Karpas-422 (cell line): ENCODE data around the gene CHST3. TPM values are rescaled to one million over a fixed set of nuclear protein-coding genes. Genes with fewer than 3 reads are reported as not detected.
"Not testable (repeated sequence)": the region's sequence is repeated elsewhere in the genome, so short reads cannot be mapped to it uniquely, and the experiment has no call there.

Source experiments
- DNase-seq: peaks from one replicate; pipeline ENCODE4 v3.0.0-alpha.2; 2015
- H2AFZ ChIP-seq: fragments of 200-600 bp; sonication (generic); 2 replicates; pipeline ENCODE4 v1.6.1; 2014; ENCODE audit warnings: antibody characterized with exemption, low read length, mixed read lengths
- H3K27ac ChIP-seq: fragments of 200-600 bp; sonication (generic); 2 replicates; pipeline ENCODE4 v1.5.1; 2014; ENCODE audit warnings: mild to moderate bottlenecking, low read length, moderate library complexity
- H3K27me3 ChIP-seq: fragments of 200-600 bp; sonication (generic); 2 replicates; pipeline ENCODE4 v1.6.1; 2014; ENCODE audit warnings: low read length, mixed read lengths
- H3K36me3 ChIP-seq: fragments of 200-600 bp; sonication (generic); 2 replicates; pipeline ENCODE4 v1.6.1; 2014; ENCODE audit warnings: low read length, mixed read lengths; ENCODE audit not compliant: insufficient read depth
- H3K4me1 ChIP-seq: fragments of 200-600 bp; sonication (generic); 2 replicates; pipeline ENCODE4 v1.6.1; 2014; ENCODE audit warnings: mild to moderate bottlenecking, low read length, mixed read lengths
- H3K4me2 ChIP-seq: fragments of 200-600 bp; sonication (generic); 2 replicates; pipeline ENCODE4 v1.6.1; 2014; ENCODE audit warnings: low read length, low read depth, mild to moderate bottlenecking; ENCODE audit not compliant: poor library complexity, severe bottlenecking
- H3K4me3 ChIP-seq: fragments of 200-600 bp; sonication (generic); 2 replicates; pipeline ENCODE4 v1.5.1; 2014; ENCODE audit warnings: mild to moderate bottlenecking, antibody characterized with exemption, low read length, mixed read lengths
- H3K79me2 ChIP-seq: fragments of 200-600 bp; sonication (generic); 2 replicates; pipeline ENCODE4 v1.6.1; 2014; ENCODE audit warnings: mild to moderate bottlenecking, low read length, mixed read lengths
- H3K9ac ChIP-seq: fragments of 200-600 bp; sonication (generic); 2 replicates; pipeline ENCODE4 v1.6.0; 2014; ENCODE audit warnings: low read length
- H3K9me2 ChIP-seq: fragments of 200-600 bp; sonication (generic), shearing (Covaris generic); replicated peaks from 2 replicates; pipeline ENCODE4 v1.6.0; 2014; ENCODE audit warnings: mild to moderate bottlenecking, low read length, moderate library complexity; ENCODE audit not compliant: insufficient read depth
- H3K9me3 ChIP-seq: fragments of 300-700, 200-600 bp; sonication (generic); 2 replicates; pipeline ENCODE4 v1.6.1; 2014; ENCODE audit warnings: low read length, mixed read lengths
- H4K20me1 ChIP-seq: fragments of 200-600 bp; sonication (generic); 2 replicates; pipeline ENCODE4 v1.6.1; 2014; ENCODE audit warnings: mild to moderate bottlenecking, antibody characterized with exemption, low read length, low read depth; ENCODE audit not compliant: insufficient read depth
- total RNA-seq: library from RNA; depleted of rRNA; stranded (reverse); fragments of >200 nt; shearing (Covaris generic); gene quantifications from 2 replicates; pipeline ENCODE4 v1.2.3, GENCODE V29; 2014; ENCODE audit warnings: low replicate concordance; rRNA removed

CHST3 gene
- not detected in 2 replicates for total RNA-seq

- no peaks in the 10 kb centered on the region for H3K79me2 ChIP-seq
- H3K27ac ChIP-seq = no peak within 1 kb of the TSS
- H3K9me3 ChIP-seq = no peaks in the 10 kb centered on the region
- no peaks in the 10 kb centered on the region for H4K20me1 ChIP-seq
- no peaks in the 10 kb centered on the region for H3K4me1 ChIP-seq
- no peak within 1 kb of the TSS for H3K9ac ChIP-seq
- no peak within 1 kb of the TSS for H3K4me2 ChIP-seq
- no peak for DNase-seq
- no peak within 1 kb of the TSS for H2AFZ ChIP-seq
- H3K27me3 ChIP-seq = no peaks in the 10 kb centered on the region
- no peaks in the 10 kb centered on the region for H3K36me3 ChIP-seq
- no peak within 1 kb of the TSS for H3K4me3 ChIP-seq
- no peaks in the 10 kb centered on the region for H3K9me2 ChIP-seq
Observed at GRCh38 chr10:71964098-71964742, at the start of gene CHST3. Gene CHST3 (plus strand): TSS chr10:71964395. CDS start chr10:72005843, 41,448 bp downstream.

GRCh38 chr10:71916827-71917226, 47.4 kb upstream of the CHST3 start:
- Histone ChIP-seq H2AFZ (no peak overlapping the region), H3K4me3 (no peak overlapping the region), H3K27me3 (no peaks in the 10 kb centered on the region), H4K20me1 (no peaks in the 10 kb centered on the region), H3K4me1 (no peaks in the 10 kb centered on the region), H3K9ac (no peak overlapping the region), H3K9me2 (no peaks in the 10 kb centered on the region), H3K9me3 (no peaks in the 10 kb centered on the region), H3K27ac (no peak overlapping the region), H3K79me2 (no peaks in the 10 kb centered on the region), H3K36me3 (no peaks in the 10 kb centered on the region), H3K4me2 (no peak overlapping the region)
- no peak for DNase-seq

GRCh38 chr10:71918992-71919391, 45.2 kb upstream of the CHST3 start:
- Histone ChIP-seq H2AFZ (no peak overlapping the region), H3K9me2 (no peaks in the 10 kb centered on the region)

GRCh38 chr10:71919956-71920539, 44.1 kb upstream of the CHST3 start:
- DNase-seq, H3K4me3 ChIP-seq, H4K20me1 ChIP-seq, H3K9me3 ChIP-seq, H3K27ac ChIP-seq, H3K36me3 ChIP-seq, H3K79me2 ChIP-seq, H2AFZ ChIP-seq, H3K9me2 ChIP-seq, H3K4me1 ChIP-seq, H3K9ac ChIP-seq, H3K27me3 ChIP-seq, H3K4me2 ChIP-seq: not testable (repeated sequence)

More at GRCh38 chr10:71918992-71919391, 45.2 kb upstream of the CHST3 start:
- Histone ChIP-seq H3K4me1 (no peaks in the 10 kb centered on the region), H3K9ac (no peak overlapping the region), H3K9me3 (no peaks in the 10 kb centered on the region), H3K79me2 (no peaks in the 10 kb centered on the region), H3K27ac (no peak overlapping the region), H3K27me3 (no peaks in the 10 kb centered on the region), H3K4me3 (no peak overlapping the region), H3K36me3 (no peaks in the 10 kb centered on the region), H3K4me2 (no peak overlapping the region), H4K20me1 (no peaks in the 10 kb centered on the region)
- no peak for DNase-seq

- no peak overlapping the region for H3K4me3 ChIP-seq
- no peaks in the 10 kb centered on the region for H3K4me1 ChIP-seq
- no peak overlapping the region for H3K4me2 ChIP-seq
- no peak overlapping the region for H3K27ac ChIP-seq
- H3K9me2 ChIP-seq = no peaks in the 10 kb centered on the region
- no peaks in the 10 kb centered on the region for H3K36me3 ChIP-seq
- no peaks in the 10 kb centered on the region for H3K9me3 ChIP-seq
- no peaks in the 10 kb centered on the region for H4K20me1 ChIP-seq
- H3K79me2 ChIP-seq = no peaks in the 10 kb centered on the region
- H2AFZ ChIP-seq = no peak overlapping the region
- no peaks in the 10 kb centered on the region for H3K27me3 ChIP-seq
- no peak for DNase-seq
- H3K9ac ChIP-seq = no peak overlapping the region
Observed at GRCh38 chr10:71920540-71921323, 43.5 kb upstream of the CHST3 start.

GRCh38 chr10:71921324-71922027, 42.7 kb upstream of the CHST3 start:
- H3K9ac ChIP-seq = no peak overlapping the region
- H3K9me3 ChIP-seq = no peaks in the 10 kb centered on the region
- no peaks in the 10 kb centered on the region for H4K20me1 ChIP-seq
- H3K27me3 ChIP-seq = no peaks in the 10 kb centered on the region
- H3K4me3 ChIP-seq = no peak overlapping the region
- no peaks in the 10 kb centered on the region for H3K4me1 ChIP-seq
- no peak for DNase-seq
- H3K79me2 ChIP-seq = no peaks in the 10 kb centered on the region
- no peaks in the 10 kb centered on the region for H3K36me3 ChIP-seq
- H2AFZ ChIP-seq = no peak overlapping the region
- H3K4me2 ChIP-seq = no peak overlapping the region
- no peaks in the 10 kb centered on the region for H3K9me2 ChIP-seq
- no peak overlapping the region for H3K27ac ChIP-seq

- Histone ChIP-seq H3K79me2 (no peaks in the 10 kb centered on the region), H3K4me3 (no peak overlapping the region), H3K9me3 (no peaks in the 10 kb centered on the region), H3K27ac (no peak overlapping the region), H3K9me2 (no peaks in the 10 kb centered on the region), H3K4me1 (no peaks in the 10 kb centered on the region), H2AFZ (no peak overlapping the region), H3K9ac (no peak overlapping the region), H3K36me3 (no peaks in the 10 kb centered on the region), H4K20me1 (no peaks in the 10 kb centered on the region), H3K4me2 (no peak overlapping the region), H3K27me3 (no peaks in the 10 kb centered on the region)
- no peak for DNase-seq
Observed at GRCh38 chr10:71923138-71923692, 41.0 kb upstream of the CHST3 start.

- no peaks in the 10 kb centered on the region for H3K9me3 ChIP-seq
- H3K36me3 ChIP-seq = no peaks in the 10 kb centered on the region
- no peaks in the 10 kb centered on the region for H3K79me2 ChIP-seq
- no peak overlapping the region for H3K4me3 ChIP-seq
- H3K27ac ChIP-seq = no peak overlapping the region
- no peak overlapping the region for H3K4me2 ChIP-seq
- no peaks in the 10 kb centered on the region for H3K4me1 ChIP-seq
- no peak overlapping the region for H3K9ac ChIP-seq
- no peaks in the 10 kb centered on the region for H3K27me3 ChIP-seq
- H2AFZ ChIP-seq = no peak overlapping the region
- H4K20me1 ChIP-seq = no peaks in the 10 kb centered on the region
- H3K9me2 ChIP-seq = no peaks in the 10 kb centered on the region
- no peak for DNase-seq
Observed at GRCh38 chr10:71924771-71925170, 39.4 kb upstream of the CHST3 start.
